GM23338 (cell line): ENCODE data around the gene GNAI2. TPM values are rescaled to one million over a fixed set of nuclear protein-coding genes. Genes with fewer than 3 reads are reported as not detected.

Experiments used
- CTCF ChIP-seq, 2 experiments: fragments of 200-600 bp in 1 of 2; sonication (generic) in 1 of 2; conservative IDR thresholded peaks; 2 replicates each; pipeline versions ENCODE4 v1.5.1 to v1.6.1; 2016 to 2017; ENCODE audit warnings: antibody characterized with exemption in 2 of 2, low read depth in 2 of 2, mild to moderate bottlenecking in 2 of 2, moderate library complexity in 1 of 2
- ETS1 ChIP-seq: IDR thresholded peaks from 2 replicates; pipeline ENCODE4 v1.6.1; 2016; ENCODE audit warnings: antibody characterized with exemption
- JUNB ChIP-seq: IDR thresholded peaks from one replicate; pipeline ENCODE4 v1.6.1; 2016; ENCODE audit warnings: antibody characterized with exemption; ENCODE audit not compliant: unreplicated experiment
- NANOG ChIP-seq: IDR thresholded peaks from 2 replicates; pipeline ENCODE4 v1.6.1; 2016; ENCODE audit warnings: antibody characterized with exemption, borderline replicate concordance
- STAT1 ChIP-seq: IDR thresholded peaks from one replicate; pipeline ENCODE4 v1.6.1; 2016; ENCODE audit warnings: antibody characterized with exemption; ENCODE audit not compliant: unreplicated experiment
- ZNF114 ChIP-seq: fragments of 250-450 bp; sonication (Bioruptor Pico); IDR thresholded peaks from 2 replicates; pipeline ENCODE4 v1.5.0; 2020; ENCODE audit warnings: mild to moderate bottlenecking, moderate library complexity
- ZNF462 ChIP-seq: fragments of 250-450 bp; sonication (Bioruptor Pico); IDR thresholded peaks from 2 replicates; pipeline ENCODE4 v1.5.0; 2020; ENCODE audit warnings: mild to moderate bottlenecking, moderate library complexity
- polyA plus RNA-seq: library from polyadenylated mRNA; unstranded; fragments of >200 nt; fragmentation: Nextera tagmentation; extraction: Ambion mirVana; gene quantifications from 2 replicates; pipeline ENCODE4 v1.2.1, GENCODE V29; 2016
- total RNA-seq: library from RNA; depleted of rRNA; stranded (reverse); fragments of >200 nt; shearing (Covaris generic); gene quantifications from 2 replicates; pipeline ENCODE4 v1.2.3, GENCODE V29; 2014

Gene GNAI2
- total and polyA plus RNA-seq, 2 experiments from 2014 or later, result 138 to 153 TPM

GRCh38 chr3:50226888-50227389, 9.1 kb upstream of the GNAI2 start (continued):
- TF ChIP-seq ZNF462, result no peak
- TF ChIP-seq STAT1, result no peak
- no peak for TF ChIP-seq NANOG
- no peak for TF ChIP-seq ZNF114 (CRISPR knock-in tag)
- no peak for TF ChIP-seq CTCF (conservative IDR thresholded peaks at IDR 0.05; ENCODE audit: low read depth in 2 of 2)
- TF ChIP-seq ETS1, result no peak
- no peak for TF ChIP-seq JUNB
